ENCODE results near the gene ADCY3.
"Not testable (repeated sequence)": the region's sequence is repeated elsewhere in the genome, so short reads cannot be mapped to it uniquely, and the experiment has no call there.

Gene ADCY3

DNA sequence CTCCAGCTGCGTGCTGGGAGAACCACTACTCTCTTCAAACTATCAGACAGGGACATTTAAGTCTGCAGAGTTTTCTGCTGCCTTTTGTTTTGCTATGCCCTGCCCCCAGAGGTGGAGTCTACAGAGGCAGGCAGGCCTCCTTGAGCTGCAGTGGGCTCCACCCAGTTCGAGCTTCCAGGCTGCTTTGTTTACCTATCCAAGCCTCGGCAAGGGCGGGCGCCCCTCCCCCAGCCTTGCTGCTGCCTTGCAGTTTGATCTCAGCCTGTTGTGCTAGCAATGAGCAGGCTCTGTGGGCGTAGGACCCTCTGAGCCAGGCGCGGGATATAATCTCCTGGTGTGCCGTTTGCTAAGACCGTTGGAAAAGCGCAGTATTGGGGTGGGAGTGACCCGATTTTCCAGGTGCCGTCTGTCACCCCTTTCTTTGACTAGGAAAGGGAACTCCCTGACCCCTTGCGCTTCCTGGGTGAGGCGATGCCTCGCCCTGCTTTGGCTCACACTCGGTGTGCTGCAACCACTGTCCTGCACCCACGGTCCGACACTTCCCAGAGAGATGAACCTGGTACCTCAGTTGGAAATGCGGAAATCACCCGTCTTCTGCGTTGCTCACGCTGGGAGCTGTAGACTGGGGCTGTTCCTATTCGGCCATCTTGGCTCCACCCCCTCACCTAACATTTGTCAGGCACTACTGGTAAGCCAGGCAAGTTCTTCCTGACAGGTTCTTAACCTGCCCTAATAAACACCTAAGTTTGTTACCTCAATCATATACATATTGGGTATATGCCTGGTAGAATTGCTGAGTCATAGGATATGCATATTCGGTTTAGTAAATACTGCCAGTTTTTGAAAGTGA, 114.0 kb downstream of the ADCY3 start:
- not testable (repeated sequence) for FAIRE-seq

DNA sequence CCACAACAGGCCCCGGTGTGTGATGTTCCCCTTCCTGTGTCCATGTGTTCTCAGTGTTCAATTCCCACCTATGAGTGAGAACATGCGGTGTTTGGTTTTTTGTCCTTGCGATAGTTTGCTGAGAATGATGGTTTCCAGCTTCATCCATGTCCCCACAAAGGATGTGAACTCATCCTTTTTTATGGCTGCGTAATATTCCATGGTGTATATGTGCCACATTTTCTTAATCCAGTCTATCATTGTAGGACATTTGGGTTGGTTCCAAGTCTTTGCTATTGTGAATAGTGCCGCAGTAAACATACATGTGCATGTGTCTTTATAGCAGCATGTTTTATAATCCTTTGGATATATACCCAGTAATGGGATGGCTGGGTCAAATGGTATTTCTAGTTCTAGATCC, 119.5 kb downstream of the ADCY3 start:
- FAIRE-seq = not testable (repeated sequence)

DNA sequence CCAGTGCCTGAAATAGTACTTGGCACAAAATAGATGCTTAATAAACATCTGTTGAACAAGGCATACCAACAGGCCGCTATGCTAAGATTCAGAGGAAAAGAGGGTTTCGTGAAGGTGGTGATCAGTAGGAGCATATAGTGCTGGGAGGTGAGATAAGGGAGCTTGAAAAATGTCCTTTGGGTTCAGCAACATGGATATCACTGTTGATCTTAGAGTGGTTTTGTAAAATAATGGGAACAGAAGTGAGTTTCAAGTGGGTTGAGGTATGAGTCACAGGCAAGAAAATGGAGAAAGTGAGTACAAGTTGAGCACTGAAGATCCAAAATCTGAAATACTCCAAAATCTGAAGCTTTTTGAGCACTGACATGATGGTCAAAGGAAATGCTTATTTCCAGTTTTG, 122.4 kb downstream of the ADCY3 start:
- FAIRE-seq = no peak

DNA sequence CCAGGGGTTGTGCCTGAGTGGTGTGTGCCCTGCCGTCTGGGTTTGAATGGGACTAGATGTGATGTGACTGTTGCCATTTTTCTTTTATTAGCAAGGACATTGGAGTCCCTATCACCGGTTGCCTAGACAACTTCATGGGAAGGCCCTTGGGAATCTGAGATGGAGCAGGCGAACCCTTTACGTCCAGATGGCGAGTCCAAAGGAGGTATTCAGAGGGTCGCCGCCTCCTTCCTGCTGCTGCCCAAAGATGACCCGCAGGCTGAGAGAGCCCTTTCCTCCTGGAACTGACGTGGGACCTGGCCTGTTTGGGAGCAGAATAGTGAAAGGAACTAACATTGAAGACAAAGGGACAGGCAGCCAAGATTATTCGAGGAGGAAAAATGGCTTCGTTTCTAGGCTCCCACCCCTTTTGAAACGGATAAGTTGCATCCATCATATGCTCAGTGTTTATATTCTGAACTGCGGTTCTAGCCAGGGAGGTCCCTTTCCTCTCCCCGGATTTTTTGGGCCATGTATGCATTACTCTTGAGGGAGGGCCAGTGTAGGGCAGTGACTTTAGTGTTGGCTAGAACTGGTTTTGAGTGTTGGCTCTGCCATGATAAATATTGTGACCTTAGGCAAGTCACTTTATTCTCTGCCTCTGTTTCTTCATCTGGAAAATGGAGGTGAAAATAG, 126.1 kb downstream of the ADCY3 start:
- FAIRE-seq = no peak

DNA sequence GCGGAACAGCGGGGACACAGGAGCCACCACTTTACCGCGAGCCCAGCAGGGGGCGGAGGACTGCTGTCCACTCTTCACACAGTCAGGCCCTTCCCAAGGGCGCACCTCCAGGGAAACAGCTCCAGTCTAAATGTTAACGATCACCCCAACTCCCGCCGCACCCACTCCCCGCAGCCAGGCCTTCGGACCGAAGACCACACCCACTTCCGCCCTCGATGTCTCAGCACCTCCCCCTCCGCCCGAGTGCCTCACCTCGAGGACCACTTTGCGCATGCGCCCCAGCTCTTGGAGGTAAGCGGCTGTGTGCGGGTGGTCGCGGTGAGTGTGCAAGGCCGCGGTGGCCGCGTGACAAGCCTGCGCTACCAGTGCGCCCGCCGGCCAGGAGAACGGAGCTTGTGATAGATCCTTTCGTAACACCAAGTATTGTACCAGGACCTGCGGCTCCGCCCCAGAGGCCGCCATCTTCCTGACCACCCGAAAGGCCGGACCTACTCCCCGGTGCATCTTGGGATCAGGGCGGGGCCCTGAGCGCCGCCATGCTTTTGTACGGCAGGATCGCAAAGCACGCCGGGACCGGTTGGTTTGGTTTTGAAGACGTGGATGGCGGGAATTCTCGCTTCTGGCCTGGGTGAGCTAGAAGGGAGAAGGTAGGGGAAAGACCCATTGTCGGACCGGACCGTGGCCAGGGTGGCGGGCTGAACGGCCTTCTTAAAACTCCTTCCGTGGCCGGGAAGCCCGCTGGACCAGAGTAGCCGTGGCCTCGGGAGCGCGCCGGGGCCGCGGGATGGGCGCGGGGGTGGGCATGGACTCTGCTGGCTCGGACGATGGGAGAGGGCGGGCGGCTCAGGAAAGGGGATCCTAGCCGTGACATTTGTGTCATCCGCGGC, 126.9 kb downstream of the ADCY3 start, which contains the start of the genes CENPO and PTRHD1:
Gene CENPO, plus strand, starts transcription at position 552 of the 887 bp plus-strand sequence. CDS start 495 bp downstream, outside the sequence.
Gene PTRHD1, minus strand, starts transcription at position 518 of the 887 bp plus-strand sequence. Its CDS starts 14 bp downstream, at position 504.
- FAIRE-seq = peak; percentile 60

DNA sequence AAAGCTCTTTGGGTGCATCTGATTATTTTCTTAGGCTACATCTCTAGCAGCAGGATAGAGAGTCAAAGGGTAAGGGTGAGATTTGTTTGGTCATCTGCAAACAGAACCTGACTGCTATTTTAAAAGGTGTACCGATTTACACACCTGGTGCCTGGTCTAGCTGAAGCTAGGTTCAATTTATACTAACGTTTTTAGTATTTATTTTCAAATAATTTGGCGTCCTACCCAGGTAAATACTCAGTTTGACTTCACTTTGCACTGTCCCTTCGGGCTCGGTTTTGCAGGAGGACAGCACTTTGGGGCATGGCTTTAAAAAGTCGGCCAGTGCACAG, 127.5 kb downstream of the ADCY3 start:
- no peak for FAIRE-seq

DNA sequence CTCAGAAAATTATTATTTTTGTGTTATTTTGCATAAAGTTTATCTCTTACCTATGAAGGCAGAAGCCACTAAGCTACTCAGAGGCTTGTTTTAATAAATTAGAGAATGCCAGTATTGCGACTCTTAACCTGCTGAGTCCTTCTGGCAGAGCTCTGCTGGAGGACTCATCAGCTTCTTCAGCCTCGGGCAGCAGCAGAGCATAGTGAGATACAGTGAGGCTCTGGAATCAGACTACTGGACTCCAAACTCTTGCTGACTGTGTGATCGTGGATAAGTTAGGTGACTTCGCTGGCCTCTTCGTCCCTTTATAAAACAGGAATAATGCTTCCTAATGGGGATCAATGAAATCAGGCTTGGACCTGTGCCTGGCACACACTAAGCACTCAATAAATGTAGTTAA, 128.6 kb downstream of the ADCY3 start:
- no peak for FAIRE-seq

DNA sequence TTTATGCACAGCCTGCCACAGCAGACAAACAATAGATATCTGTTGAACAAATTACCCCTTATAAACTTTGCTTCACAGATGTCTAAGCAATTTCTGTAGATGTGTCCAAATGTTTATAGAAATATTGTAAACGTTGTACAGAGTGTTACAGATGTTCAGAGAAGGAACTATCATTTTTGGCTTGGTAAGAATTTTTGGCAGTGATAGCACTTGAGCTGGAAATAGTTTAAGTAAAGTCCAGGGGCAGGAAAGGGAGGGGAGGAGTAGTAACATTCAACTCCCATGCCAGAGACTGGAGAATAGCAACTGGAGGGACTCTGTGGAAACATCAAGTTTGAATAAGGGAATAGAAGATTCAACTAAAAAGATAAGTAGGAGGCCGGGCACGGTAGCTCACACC, 131.2 kb downstream of the ADCY3 start:
- FAIRE-seq = no peak

DNA sequence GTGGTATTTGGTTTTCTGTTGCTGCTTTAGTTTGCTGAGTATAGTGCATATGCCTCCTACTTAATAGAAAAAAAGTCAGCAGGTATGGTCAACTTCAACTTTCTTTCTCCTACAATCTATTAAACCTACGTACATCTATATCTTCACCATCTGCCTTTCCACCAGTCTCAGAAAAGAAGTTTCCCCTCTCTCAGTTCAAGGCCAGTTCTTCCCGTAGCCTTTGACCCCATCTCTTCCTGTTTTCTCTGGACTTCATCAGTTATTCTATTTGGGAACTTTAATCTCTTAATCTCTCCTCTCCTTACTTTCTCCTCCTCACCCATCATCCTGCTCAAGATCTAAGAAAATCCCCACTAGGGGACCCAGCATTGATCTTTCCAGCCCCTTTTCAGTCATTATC, 132.5 kb downstream of the ADCY3 start:
- no peak for FAIRE-seq

DNA sequence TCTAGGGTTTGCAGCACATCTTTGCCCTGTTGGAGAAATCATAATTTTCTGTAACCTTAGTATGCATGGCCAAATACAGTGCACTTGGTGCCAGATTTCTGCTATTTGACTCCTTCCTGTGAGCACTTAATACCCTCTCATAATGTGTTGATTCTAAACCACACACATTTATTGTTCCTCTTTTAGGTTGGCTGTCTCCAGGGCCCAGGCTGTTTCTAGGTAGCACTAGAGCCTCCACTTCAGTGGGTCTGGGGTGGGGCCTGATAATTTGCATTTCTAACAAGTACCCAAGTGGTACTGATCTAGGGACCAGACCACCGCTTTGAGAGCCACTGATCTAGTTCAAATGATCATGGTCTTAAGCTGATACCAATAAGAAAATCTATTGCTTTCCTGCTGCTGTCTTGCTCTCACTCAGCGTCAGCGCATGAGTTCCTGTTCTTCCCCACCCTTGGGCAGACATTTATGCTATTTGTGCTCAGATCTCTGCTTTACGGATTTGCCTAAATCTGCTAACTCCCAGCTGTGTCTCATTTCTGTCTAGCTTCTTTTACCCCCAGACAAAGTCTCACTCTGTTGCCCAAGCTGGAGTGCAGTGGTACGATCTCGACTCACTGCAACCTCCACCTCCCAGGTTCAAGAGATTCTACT, 134.2 kb downstream of the ADCY3 start:
- FAIRE-seq = no peak

DNA sequence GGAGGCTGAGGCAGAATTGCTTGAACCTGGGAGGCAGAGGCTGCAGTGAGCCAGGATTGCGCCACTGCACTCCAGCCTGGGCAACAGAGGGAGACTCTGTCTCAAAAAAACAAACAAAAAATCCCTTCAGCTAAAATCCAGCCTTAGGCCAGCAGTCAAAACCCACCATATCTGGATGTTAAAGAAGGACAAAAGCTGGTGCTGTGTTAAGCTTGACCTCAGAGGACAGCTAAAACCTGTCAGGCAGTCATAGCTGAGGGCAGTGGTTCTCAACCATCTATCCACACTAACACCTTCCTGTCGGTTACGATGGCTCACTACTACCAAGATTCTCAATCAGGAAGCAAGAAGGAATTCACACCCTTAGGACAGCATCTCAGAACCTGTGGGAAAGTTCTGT, 136.4 kb downstream of the ADCY3 start:
- no peak for FAIRE-seq

DNA sequence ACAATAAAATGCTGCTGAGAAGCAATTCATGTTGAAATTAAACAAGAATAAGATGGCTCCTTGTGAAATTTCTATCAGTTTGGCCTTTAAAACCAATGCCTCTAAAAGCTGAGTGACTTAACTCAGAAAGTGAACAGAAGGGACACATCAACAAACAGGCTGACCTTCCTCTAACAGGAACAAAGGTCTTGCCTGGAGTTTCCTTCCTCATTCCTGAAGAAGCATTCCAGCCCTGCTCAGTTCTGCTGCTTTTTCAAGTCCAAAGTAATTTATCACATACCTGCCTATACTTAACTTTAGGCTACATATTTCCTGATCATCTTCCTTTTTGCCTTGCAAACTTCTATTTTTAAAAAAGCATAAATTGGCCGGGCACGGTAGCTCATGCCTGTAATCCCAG, 140.9 kb downstream of the ADCY3 start:
- no peak for FAIRE-seq

DNA sequence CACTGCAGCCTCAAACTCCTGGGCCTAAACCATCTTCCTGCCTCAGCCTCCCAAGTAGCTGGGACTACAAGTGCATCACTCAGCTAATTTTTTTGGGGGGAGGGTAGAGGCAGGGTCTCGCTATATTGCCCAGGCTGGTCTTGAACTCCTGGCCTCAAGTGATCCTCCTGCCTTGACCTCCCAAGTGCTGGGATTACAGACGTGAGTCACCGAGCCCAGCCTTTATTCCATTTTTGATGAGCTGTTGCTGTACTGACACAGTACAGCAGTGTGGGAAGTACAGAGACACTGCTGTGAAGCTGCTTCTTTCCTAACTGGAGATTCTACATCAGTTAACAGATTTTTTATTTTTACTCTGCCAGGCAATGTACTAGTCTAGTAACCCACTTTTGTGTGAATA, 145.7 kb downstream of the ADCY3 start:
- no peak for FAIRE-seq

DNA sequence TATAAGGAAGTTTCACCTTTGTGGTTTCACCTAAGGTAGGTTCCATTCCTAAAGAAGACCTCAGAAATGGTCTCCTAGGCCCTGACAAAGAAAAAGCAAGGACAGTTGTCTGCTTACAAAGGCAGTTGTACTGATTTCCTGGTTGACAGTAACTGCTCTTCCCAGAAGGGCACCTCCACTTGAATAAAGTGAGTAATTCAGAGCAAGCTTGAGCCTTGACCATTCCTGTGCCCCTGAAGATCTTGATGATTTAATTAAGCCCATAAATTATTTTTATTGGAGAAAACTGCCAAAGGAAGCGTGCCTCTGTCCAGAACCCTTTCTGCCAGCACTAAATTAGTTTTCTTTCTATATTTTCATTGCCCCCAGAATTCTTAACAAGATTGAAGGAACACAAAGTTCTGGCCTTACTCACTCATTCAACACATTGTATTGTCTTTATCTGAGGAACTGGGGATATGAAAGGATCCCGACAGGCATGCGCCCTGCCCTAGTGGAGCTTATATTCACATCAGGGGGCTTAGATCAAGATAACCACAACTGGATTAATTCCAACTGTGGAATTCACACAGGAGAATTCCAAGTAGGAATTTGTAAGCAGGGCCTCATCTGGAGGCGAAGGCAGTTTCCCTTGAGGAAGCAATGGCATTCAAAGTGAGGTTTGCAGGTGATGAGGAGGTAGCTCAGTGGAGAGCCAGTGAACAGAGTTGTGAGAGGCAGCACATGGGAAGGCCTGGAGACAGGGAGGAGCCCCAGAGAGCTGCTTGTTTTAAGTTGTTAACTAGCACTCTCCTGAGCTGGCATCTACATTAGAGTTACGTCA, 148.1 kb downstream of the ADCY3 start:
- FAIRE-seq = no peak

DNA sequence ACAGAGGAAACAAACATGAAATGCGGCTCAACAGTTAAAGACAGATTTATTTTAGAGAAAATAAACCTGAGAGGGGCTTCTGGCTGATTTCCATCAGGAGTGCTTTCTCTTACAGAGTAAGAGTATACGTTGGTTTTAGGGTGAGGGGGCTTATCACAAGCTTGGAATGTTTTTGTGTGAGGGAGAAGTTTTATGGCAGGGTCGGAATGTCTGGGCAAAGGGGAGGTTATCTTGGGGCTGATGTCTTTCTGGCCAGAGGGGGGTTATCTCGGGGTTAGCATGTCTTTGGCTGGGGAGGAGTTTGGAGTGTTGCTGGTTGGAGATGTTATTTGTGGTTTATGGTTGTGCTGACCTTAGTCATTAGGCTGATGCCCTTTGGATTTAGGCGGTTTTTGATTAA, 149.0 kb downstream of the ADCY3 start:
- no peak for FAIRE-seq
